Astrocyte (in vitro differentiated cells and primary cell): Measurements from ENCODE around the gene CD44.

ENCODE experiments used
- CTCF ChIP-seq: IDR thresholded peaks from 2 replicates; pipeline ENCODE4 v1.5.1; 2011; ENCODE audit warnings: low read depth, mild to moderate bottlenecking, inconsistent platforms, low read length, moderate library complexity; ENCODE audit not compliant: insufficient read depth
- EZH2 ChIP-seq: IDR thresholded peaks from 2 replicates; pipeline ENCODE4 v1.6.1; 2012; ENCODE audit warnings: mild to moderate bottlenecking, low read length, inconsistent platforms; ENCODE audit not compliant: insufficient read depth

GRCh38 chr11:35131886-35132285, 7.1 kb upstream of the CD44 start:
- TF ChIP-seq CTCF (no peak), EZH2 (no peak)
